Effector memory CD8-positive, alpha-beta T cell (primary cell): ENCODE results near the gene UGT1A6.
"Not testable (repeated sequence)": the region's sequence is repeated elsewhere in the genome, so short reads cannot be mapped to it uniquely, and the experiment has no call there.

Experiments
- ATAC-seq: fragments of 150-1000 bp; cut with Tn5 transposase; replicated peaks from 2 replicates; pipeline ENCODE4 v1.10.0; 2021; ENCODE audit warnings: mild to moderate bottlenecking, moderate library complexity
- DNase-seq, 3 experiments: peaks; one replicate each; pipeline ENCODE4 v3.0.0; 2021
- H3K27ac Mint-ChIP-seq, 2 donors: one replicate each; pipeline ENCODE4 v1.8.0; 2022; ENCODE audit warnings: mild to moderate bottlenecking in 2 of 2, mixed read lengths in 2 of 2, moderate library complexity in 2 of 2
- H3K27me3 Mint-ChIP-seq, 2 donors: one replicate each; pipeline ENCODE4 v1.8.0; 2022; ENCODE audit warnings: mixed read lengths in 2 of 2
- H3K36me3 Mint-ChIP-seq: one replicate; pipeline ENCODE4 v1.8.0; 2022; ENCODE audit warnings: mild to moderate bottlenecking, moderate library complexity, mixed read lengths; ENCODE audit not compliant: insufficient read depth
- H3K4me1 Mint-ChIP-seq, 2 donors: one replicate each; pipeline ENCODE4 v1.8.0; 2022; ENCODE audit warnings: low read depth in 2 of 2, mixed read lengths in 2 of 2
- H3K4me3 Mint-ChIP-seq, 2 donors: one replicate each; pipeline ENCODE4 v1.8.0; 2022; ENCODE audit warnings: mild to moderate bottlenecking in 2 of 2, mixed read lengths in 2 of 2, moderate library complexity in 2 of 2
- H3K9me3 Mint-ChIP-seq, 2 donors: one replicate each; pipeline ENCODE4 v1.8.0; 2022; ENCODE audit warnings: mixed read lengths in 2 of 2
- total RNA-seq, 9 experiments: gene quantifications; one replicate each; lab custom pipeline; 2026; lab: John Stamatoyannopoulos, UW

UGT1A6 gene
- 0 to 0.10 (median 0) reads per million in 9 experiments for total RNA-seq

GRCh38 chr2:233692648-233693047, at the start of gene UGT1A6:
TSS of gene UGT1A6 (plus strand) at chr2:233692890. CDS start at chr2:233693005, 115 bp downstream.
- Mint-ChIP-seq H3K4me3 (no peak within 1 kb of the TSS), H3K27ac (no peak within 1 kb of the TSS), H3K4me1 (no peaks in the 10 kb centered on the region), H3K27me3 (peaks cover 37 to 77% of the 10 kb centered on the region in 2 donors), H3K36me3 (peaks cover 4% of the 10 kb centered on the region), H3K9me3 (no peaks in the 10 kb centered on the region)
- DNase-seq (no peak), ATAC-seq (no peak)

GRCh38 chr2:233643128-233643527, 49.6 kb upstream of the UGT1A6 start:
- H3K4me3 Mint-ChIP-seq, result no peak overlapping the region
- ATAC-seq, result no peak
- H3K27me3 Mint-ChIP-seq, result peaks cover 49 to 58% of the 10 kb centered on the region in 2 donors
- H3K36me3 Mint-ChIP-seq, result no peaks in the 10 kb centered on the region
- peaks cover 0 to 5% of the 10 kb centered on the region in 2 donors for H3K9me3 Mint-ChIP-seq
- H3K27ac Mint-ChIP-seq, result no peak overlapping the region
- no peak for DNase-seq
- H3K4me1 Mint-ChIP-seq, result no peaks in the 10 kb centered on the region

GRCh38 chr2:233646033-233646432, 46.7 kb upstream of the UGT1A6 start:
- ATAC-seq, H3K27ac Mint-ChIP-seq, H3K9me3 Mint-ChIP-seq, H3K4me1 Mint-ChIP-seq, H3K36me3 Mint-ChIP-seq, DNase-seq, H3K4me3 Mint-ChIP-seq: not testable (repeated sequence)
- H3K27me3 Mint-ChIP-seq, result peaks cover 49 to 65% of the 10 kb centered on the region in 2 donors

- Mint-ChIP-seq H3K9me3 (peaks cover 0 to 5% of the 10 kb centered on the region in 2 donors), H3K27ac (no peak overlapping the region), H3K4me1 (peaks cover 0 to 2% of the 10 kb centered on the region in 2 donors), H3K36me3 (no peaks in the 10 kb centered on the region), H3K4me3 (no peak overlapping the region), H3K27me3 (peaks cover 43 to 61% of the 10 kb centered on the region in 2 donors)
- no peak for ATAC-seq
- DNase-seq, result no peak
These were observed 41.7 kb upstream of the UGT1A6 start for GRCh38 chr2:233650981-233651380.

DNA sequence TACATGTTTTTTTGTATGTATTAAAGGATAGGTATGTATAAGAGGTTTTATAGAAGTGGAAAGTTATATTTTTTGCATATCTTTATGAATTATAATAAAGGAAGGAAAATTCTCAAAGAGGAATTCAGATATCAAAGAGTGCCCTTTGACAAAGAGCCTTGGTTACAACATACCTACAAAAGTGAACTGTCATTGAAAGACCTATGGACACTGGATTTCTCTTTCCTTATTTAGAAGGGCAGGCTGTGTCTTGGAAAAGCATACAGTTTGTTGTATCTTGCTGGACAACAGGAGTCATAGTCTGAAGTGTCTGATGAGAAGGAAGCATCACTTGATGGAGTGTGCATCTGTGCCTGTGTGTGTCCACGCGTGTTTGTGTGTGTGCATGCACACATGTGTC, 41.3 kb upstream of the UGT1A6 start:
- Mint-ChIP-seq H3K4me3 (no peak overlapping the region), H3K4me1 (peaks cover 0 to 3% of the 10 kb centered on the region in 2 donors), H3K27me3 (peaks cover 41 to 60% of the 10 kb centered on the region in 2 donors), H3K9me3 (peaks cover 0 to 4% of the 10 kb centered on the region in 2 donors), H3K27ac (no peak overlapping the region), H3K36me3 (no peaks in the 10 kb centered on the region)
- no peak for ATAC-seq
- no peak for DNase-seq

DNA sequence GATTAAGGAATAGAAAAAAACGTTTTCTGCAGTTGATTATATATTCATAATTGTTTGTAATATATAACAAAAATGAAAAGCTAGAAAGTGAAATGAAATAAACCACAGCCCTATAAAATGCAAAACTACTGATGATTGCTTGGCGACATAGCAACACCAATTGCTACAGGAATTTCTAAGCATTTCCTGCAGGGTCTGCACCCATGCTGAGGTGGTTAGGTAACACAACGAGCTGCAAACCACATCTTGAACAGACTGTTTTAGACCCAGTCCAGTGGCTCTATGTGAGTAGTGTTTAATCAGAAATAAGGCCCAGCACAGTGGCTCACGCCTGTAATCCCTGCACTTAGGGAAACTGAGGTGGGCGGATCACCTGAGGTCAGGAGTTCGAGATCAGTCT, 38.2 kb upstream of the UGT1A6 start:
- H3K9me3 Mint-ChIP-seq, result no peaks in the 10 kb centered on the region
- no peak for DNase-seq
- ATAC-seq, result peak; percentile 22
- no peak overlapping the region for H3K4me3 Mint-ChIP-seq
- H3K27ac Mint-ChIP-seq, result peak overlapping the region in 1 of 2 donors; percentile 39
- no peaks in the 10 kb centered on the region for H3K36me3 Mint-ChIP-seq
- peaks cover 0 to 8% of the 10 kb centered on the region in 2 donors for H3K4me1 Mint-ChIP-seq
- H3K27me3 Mint-ChIP-seq, result peaks cover 40 to 67% of the 10 kb centered on the region in 2 donors

DNA sequence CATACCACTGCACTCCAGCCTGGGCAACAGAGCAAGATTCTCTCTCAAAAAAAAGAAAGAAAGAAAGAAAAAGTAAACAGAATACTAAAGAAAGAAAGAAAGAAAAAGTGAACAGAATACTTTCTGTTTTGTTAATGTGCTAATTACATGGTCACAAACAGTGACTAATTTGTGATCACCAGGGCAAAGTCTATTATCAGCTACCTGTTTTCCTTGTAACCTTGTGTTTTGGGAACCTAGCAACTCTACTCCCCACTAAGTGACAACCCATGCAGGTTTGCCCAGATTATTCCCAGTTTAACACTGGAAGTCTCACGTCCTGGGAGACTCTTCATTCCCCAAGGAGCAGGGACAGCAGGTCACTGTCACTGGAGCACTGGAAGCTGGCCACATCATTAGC, 37.6 kb upstream of the UGT1A6 start:
- Mint-ChIP-seq H3K4me1 (peaks cover 0 to 8% of the 10 kb centered on the region in 2 donors), H3K27ac (peak overlapping the region in 1 of 2 donors; percentile 39), H3K27me3 (peaks cover 46 to 69% of the 10 kb centered on the region in 2 donors), H3K36me3 (no peaks in the 10 kb centered on the region), H3K9me3 (no peaks in the 10 kb centered on the region), H3K4me3 (no peak overlapping the region)
- DNase-seq (no peak), ATAC-seq (no peak)

DNA sequence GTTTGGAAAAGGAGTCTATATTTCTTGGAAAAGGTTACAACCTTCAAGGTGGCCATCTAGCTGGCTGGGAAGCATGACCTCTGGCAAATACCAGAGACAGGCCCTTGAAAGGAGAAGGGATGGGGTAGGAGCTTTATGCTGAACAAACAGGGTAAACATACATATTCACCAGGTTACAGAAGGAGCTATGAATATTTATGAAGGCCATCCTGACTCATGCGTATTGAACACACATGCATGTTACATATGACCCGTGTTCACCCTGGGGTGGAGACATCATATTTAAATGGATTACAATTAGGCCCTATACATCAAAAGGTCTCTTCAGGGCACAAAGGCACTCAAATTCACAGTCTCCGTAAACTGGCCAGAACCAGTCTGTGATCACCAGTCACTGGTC, 36.7 kb upstream of the UGT1A6 start:
- H3K4me1 Mint-ChIP-seq, H3K27ac Mint-ChIP-seq, H3K36me3 Mint-ChIP-seq, H3K4me3 Mint-ChIP-seq, H3K9me3 Mint-ChIP-seq, ATAC-seq, DNase-seq: not testable (repeated sequence)
- H3K27me3 Mint-ChIP-seq, result peaks cover 55 to 69% of the 10 kb centered on the region in 2 donors

DNA sequence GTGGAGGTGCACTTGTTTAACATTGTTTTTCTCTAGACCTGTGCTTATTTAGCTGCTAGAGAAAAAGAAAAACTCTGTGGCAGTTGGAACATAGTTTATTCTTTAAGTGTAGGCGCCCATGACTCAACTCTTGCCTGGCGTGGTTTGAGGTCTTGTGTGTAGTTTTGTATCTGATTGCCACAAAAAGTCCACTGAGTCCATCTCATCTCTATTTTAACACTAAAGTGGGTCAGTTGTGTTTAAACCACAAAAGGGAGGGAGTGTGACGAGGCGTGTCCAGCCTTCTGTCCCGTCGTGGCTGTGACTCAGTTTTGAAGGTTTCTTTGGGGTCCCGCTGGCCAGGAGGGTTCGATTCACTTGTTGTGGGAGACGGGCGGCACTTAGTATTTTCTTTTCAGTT, 36.2 kb upstream of the UGT1A6 start:
- DNase-seq (no peak), ATAC-seq (no peak)
- Mint-ChIP-seq H3K4me1 (peaks cover 0 to 8% of the 10 kb centered on the region in 2 donors), H3K27me3 (peaks cover 60 to 68% of the 10 kb centered on the region in 2 donors), H3K27ac (no peak overlapping the region), H3K36me3 (no peaks in the 10 kb centered on the region), H3K4me3 (no peak overlapping the region), H3K9me3 (no peaks in the 10 kb centered on the region)

GRCh38 chr2:233658610-233659009, 34.1 kb upstream of the UGT1A6 start:
- H3K27me3 Mint-ChIP-seq, result peaks cover 54 to 62% of the 10 kb centered on the region in 2 donors
- no peak overlapping the region for H3K4me3 Mint-ChIP-seq
- H3K36me3 Mint-ChIP-seq, result no peaks in the 10 kb centered on the region
- no peak for DNase-seq
- H3K9me3 Mint-ChIP-seq, result no peaks in the 10 kb centered on the region
- no peak for ATAC-seq
- H3K27ac Mint-ChIP-seq, result no peak overlapping the region
- peaks cover 0 to 8% of the 10 kb centered on the region in 2 donors for H3K4me1 Mint-ChIP-seq

GRCh38 chr2:233663911-233664310, 28.8 kb upstream of the UGT1A6 start:
- no peak overlapping the region for H3K4me3 Mint-ChIP-seq
- ATAC-seq, result no peak
- DNase-seq, result no peak

GRCh38 chr2:233668605-233669260, 24.0 kb upstream of the UGT1A6 start:
- Mint-ChIP-seq H3K4me3 (no peak overlapping the region), H3K9me3 (peaks cover 0 to 2% of the 10 kb centered on the region in 2 donors), H3K27ac (no peak overlapping the region), H3K4me1 (no peaks in the 10 kb centered on the region), H3K36me3 (no peaks in the 10 kb centered on the region), H3K27me3 (peaks cover 56 to 59% of the 10 kb centered on the region in 2 donors)
- ATAC-seq, result no peak
- DNase-seq, result no peak

More at GRCh38 chr2:233663911-233664310, 28.8 kb upstream of the UGT1A6 start:
- H3K9me3 Mint-ChIP-seq, result peaks cover 0 to 2% of the 10 kb centered on the region in 2 donors
- no peak overlapping the region for H3K27ac Mint-ChIP-seq
- H3K4me1 Mint-ChIP-seq, result no peaks in the 10 kb centered on the region
- H3K36me3 Mint-ChIP-seq, result no peaks in the 10 kb centered on the region
- peaks cover 58 to 66% of the 10 kb centered on the region in 2 donors for H3K27me3 Mint-ChIP-seq

DNA sequence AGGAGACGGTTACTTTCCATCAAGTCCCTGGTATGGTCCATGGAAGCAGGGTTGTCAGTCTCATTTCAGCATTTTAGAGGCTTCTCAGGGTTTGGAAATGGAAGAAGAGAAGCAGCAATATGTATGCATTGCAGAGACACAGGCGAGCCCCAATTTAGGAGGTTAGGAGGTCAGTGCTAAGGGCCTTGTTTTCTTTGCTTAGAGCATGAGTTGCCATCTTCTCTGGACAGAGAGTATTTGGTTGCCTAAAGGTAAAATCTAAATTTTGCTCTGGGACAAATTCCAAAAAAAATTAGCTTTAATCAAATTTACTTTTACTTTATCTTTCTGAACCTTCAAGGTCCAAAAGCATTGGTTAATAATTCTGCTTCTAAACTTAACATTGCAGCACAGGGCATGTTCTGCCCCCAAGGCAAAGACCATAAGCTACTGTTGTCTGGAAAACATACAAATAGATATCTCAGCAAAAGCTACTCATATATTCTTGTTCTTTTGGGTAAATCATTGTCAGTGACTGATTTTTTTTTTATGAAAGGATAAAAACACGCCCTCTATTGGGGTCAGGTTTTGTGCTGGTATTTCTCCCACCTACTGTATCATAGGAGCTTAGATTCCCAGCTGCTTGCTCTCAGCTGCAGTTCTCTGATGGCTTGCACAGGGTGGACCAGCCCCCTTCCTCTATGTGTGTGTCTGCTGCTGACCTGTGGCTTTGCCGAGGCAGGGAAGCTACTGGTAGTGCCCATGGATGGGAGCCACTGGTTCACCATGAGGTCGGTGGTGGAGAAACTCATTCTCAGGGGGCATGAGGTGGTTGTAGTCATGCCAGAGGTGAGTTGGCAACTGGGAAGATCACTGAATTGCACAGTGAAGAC, 21.2 kb upstream of the UGT1A6 start, which contains the start of gene UGT1A9:
Gene UGT1A9, plus strand, starts transcription at position 609 of the 872 bp plus-strand sequence. Its CDS starts 37 bp downstream, at position 646.
- no peak for DNase-seq
- Mint-ChIP-seq H3K36me3 (no peaks in the 10 kb centered on the region), H3K27ac (no peak within 1 kb of the TSS)

More for the DNA sequence above, 21.2 kb upstream of the UGT1A6 start, which contains the start of gene UGT1A9:
- ATAC-seq, result no peak
- no peaks in the 10 kb centered on the region for H3K4me1 Mint-ChIP-seq
- peaks cover 0 to 2% of the 10 kb centered on the region in 2 donors for H3K9me3 Mint-ChIP-seq
- no peak within 1 kb of the TSS for H3K4me3 Mint-ChIP-seq
- H3K27me3 Mint-ChIP-seq, result peaks cover 43 to 66% of the 10 kb centered on the region in 2 donors
